ENCODE data around the gene PRDX1. TPM values are rescaled to one million over a fixed set of nuclear protein-coding genes. Genes with fewer than 3 reads are reported as not detected.

The PRDX1 gene
- total and polyA plus RNA-seq, 2 of the 8 experiments (the other 6 are each of a cell fraction or from before 2014, with no cell fraction given): 1,165 to 1,418 TPM

GRCh38 chr1:45501505-45501859, 20.2 kb downstream of the PRDX1 start:
- Histone ChIP-seq H2AK5ac (ENCODE audit: low read depth, low read length) (no peak overlapping the region), H4K8ac (ENCODE audit: extremely low read depth, insufficient read depth, low read length) (no peak overlapping the region), H2BK120ac (replicated peaks; ENCODE audit: low read depth, low read length) (no peak overlapping the region), H2BK5ac (ENCODE audit: low read depth, low read length) (no peak overlapping the region), H4K91ac (replicated peaks; ENCODE audit: insufficient read length, low read length) (no peak overlapping the region), H3K27me3 (replicated peaks in 1 of 4; ENCODE audit: control insufficient read depth in 3 of 4, extremely low read depth in 1 of 4, insufficient read depth in 3 of 4, low read length in 3 of 4) (no peaks in the 10 kb centered on the region), H2AFZ (ENCODE audit: low read length) (no peak overlapping the region), H3K9me3 (ENCODE audit: insufficient read depth in 2 of 2, low read depth in 1 of 2, low read length in 1 of 2) (peaks cover 0 to 9% of the 10 kb centered on the region in 2 experiments; a peak in 2 of 4 replicates), H3K56ac (replicated peaks; ENCODE audit: insufficient read length, low read depth, low read length) (no peak overlapping the region), H3K23me2 (ENCODE audit: low read depth, low read length) (peaks cover 4% of the 10 kb centered on the region), H3K23ac (ENCODE audit: insufficient read length) (no peak overlapping the region), H4K20me1 (replicated peaks in 1 of 2; ENCODE audit: control insufficient read depth in 1 of 2, insufficient read depth in 2 of 2, low read length in 2 of 2) (no peaks in the 10 kb centered on the region), H3K14ac (ENCODE audit: insufficient read length) (no peak overlapping the region), H3K18ac (ENCODE audit: extremely low read depth, low read length) (no peak overlapping the region), H3K79me2 (ENCODE audit: control insufficient read depth in 1 of 2, insufficient read depth in 2 of 2, low read length in 2 of 2) (peaks cover 0 to 13% of the 10 kb centered on the region in 2 experiments; a peak in 2 of 4 replicates), H3K79me1 (ENCODE audit: low read depth, low read length) (no peaks in the 10 kb centered on the region), H3K27ac (ENCODE audit: low read depth, low read length) (no peak overlapping the region), H3K36me3 (ENCODE audit: control insufficient read depth in 2 of 4, insufficient read depth in 4 of 4, low read length in 3 of 4) (no peaks in the 10 kb centered on the region), H3K4ac (replicated peaks; ENCODE audit: insufficient read length, low read depth, low read length) (no peak overlapping the region), H2BK12ac (ENCODE audit: low read depth, low read length) (no peak overlapping the region), H3K4me2 (ENCODE audit: insufficient read depth in 1 of 2, low read depth in 2 of 2, low read length in 2 of 2) (peak overlapping the region; percentile 71 to 84; a peak in 1 of 4 replicates), H2BK15ac (ENCODE audit: low read length) (no peak overlapping the region), H3K9ac (replicated peaks in 1 of 4; ENCODE audit: extremely low read depth in 1 of 4, low read depth in 3 of 4, low read length in 3 of 4) (no peak overlapping the region), H4K5ac (ENCODE audit: insufficient read length, low read depth, low read length) (no peak overlapping the region), H2BK20ac (ENCODE audit: low read length) (no peak overlapping the region), H3K4me3 (ENCODE audit: extremely low read depth in 1 of 4, insufficient read depth in 2 of 4, low read depth in 3 of 4, low read length in 4 of 4) (no peak overlapping the region), H3K4me1 (replicated peaks in 1 of 4; ENCODE audit: control insufficient read depth in 3 of 4, insufficient read depth in 4 of 4, low read length in 3 of 4) (peaks cover 0 to 10% (median 3%) of the 10 kb centered on the region in 4 experiments; a peak in 6 of 7 replicates)
- WGBS, 2 experiments (ENCODE audit: extremely low coverage in 1 of 2, insufficient coverage in 1 of 2, insufficient read length in 1 of 2, insufficient replicate concordance in 2 of 2, low coverage in 1 of 2, low lambda C conversion rate in 2 of 2, missing lambda C conversion rate in 1 of 2): 98% methylated on average over 2 of the region's 2 CpGs; no CpG with 5 or more reads in 1 of the 2 experiments
- CTCF ChIA-PET (ENCODE audit: partially characterized antibody): interaction anchor here (0.8 to 1.8 kb wide), 5 partner anchors 8 to 141 kb away, joined by 3 to 10 read pairs (median 3); no protein-coding TSS in a partner anchor
- POLR2A ChIA-PET (ENCODE audit: partially characterized antibody): interaction anchor here (0.7 to 16.2 kb wide), 16 partner anchors 10 to 682 kb away, joined by 3 to 429 read pairs (median 10); partner anchors contain the start of genes AKR1A1, MUTYH, NASP and PRDX1
- FAIRE-seq (no peak), DNase-seq (ENCODE audit: low read depth in 1 of 2, low spot score in 2 of 2) (no peak)
- no peak for TF ChIP-seq SRF (IDR thresholded peaks at IDR 0.05; ENCODE audit: low read depth, low read length)
- TF ChIP-seq, protein P1, sequence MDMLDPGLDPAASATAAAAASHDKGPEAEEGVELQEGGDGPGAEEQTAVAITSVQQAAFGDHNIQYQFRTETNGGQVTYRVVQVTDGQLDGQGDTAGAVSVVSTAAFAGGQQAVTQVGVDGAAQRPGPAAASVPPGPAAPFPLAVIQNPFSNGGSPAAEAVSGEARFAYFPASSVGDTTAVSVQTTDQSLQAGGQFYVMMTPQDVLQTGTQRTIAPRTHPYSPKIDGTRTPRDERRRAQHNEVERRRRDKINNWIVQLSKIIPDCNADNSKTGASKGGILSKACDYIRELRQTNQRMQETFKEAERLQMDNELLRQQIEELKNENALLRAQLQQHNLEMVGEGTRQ (IDR thresholded peaks at IDR 0.05; ENCODE audit: low read length): no peak
- no peak for TF ChIP-seq CHD2 (IDR thresholded peaks at IDR 0.05; ENCODE audit: low read length)
- no peak for TF ChIP-seq KDM5A (IDR thresholded peaks at IDR 0.05; ENCODE audit: low read length)
- no peak for TF ChIP-seq CREB1 (IDR thresholded peaks at IDR 0.05)
- TF ChIP-seq SIX5 (IDR thresholded peaks at IDR 0.05; ENCODE audit: low read depth, low read length): no peak
- TF ChIP-seq PHF8 (conservative IDR thresholded peaks at IDR 0.05; ENCODE audit: low read depth, low read length): no peak
- TF ChIP-seq EGR1 (IDR thresholded peaks at IDR 0.05; ENCODE audit: borderline replicate concordance, low read depth, low read length): no peak
- TF ChIP-seq EP300 (IDR thresholded peaks at IDR 0.05; ENCODE audit: borderline replicate concordance in 1 of 2, low read depth in 2 of 2, low read length in 2 of 2): no peak
- no peak for TF ChIP-seq GABPA (IDR thresholded peaks at IDR 0.05; ENCODE audit: borderline replicate concordance, insufficient read depth, low read length)
- no peak for TF ChIP-seq TAF1 (IDR thresholded peaks at IDR 0.05; ENCODE audit: low read depth, low read length)

Data from H1 (cell line).